GF-D8 (cell line): Measurements from ENCODE around the gene PIGC.

Experiments
- DNase-seq: peaks from one replicate; lab custom pipeline; 2025; lab: John Stamatoyannopoulos, UW

Gene PIGC

GRCh38 chr1:172398970-172399755 is 44.7 kb downstream of the PIGC start:
- no peak for DNase-seq

- no peak for DNase-seq
Measured at GRCh38 chr1:172398193-172398592, 45.7 kb downstream of the PIGC start.

GRCh38 chr1:172397633-172398032 is 46.2 kb downstream of the PIGC start:
- no peak for DNase-seq

- DNase-seq, result no peak
Measured at GRCh38 chr1:172397221-172397620, 46.6 kb downstream of the PIGC start.

- DNase-seq, result no peak
Measured at GRCh38 chr1:172395576-172395975, 48.3 kb downstream of the PIGC start.

- no peak for DNase-seq
Measured at GRCh38 chr1:172394811-172395210, 49.1 kb downstream of the PIGC start.

- no peak for DNase-seq
Measured at GRCh38 chr1:172394141-172394751, 49.6 kb downstream of the PIGC start.

GRCh38 chr1:172393354-172393753 is 50.5 kb downstream of the PIGC start:
- DNase-seq, result no peak

GRCh38 chr1:172391976-172392375 is 51.9 kb downstream of the PIGC start:
- no peak for DNase-seq
